ENCODE results near the gene AKT1S1. TPM values are rescaled to one million over a fixed set of nuclear protein-coding genes. Genes with fewer than 3 reads are reported as not detected.

AKT1S1 gene
- total RNA-seq, 1 experiment from 2014 or later = 42.3 TPM

GRCh38 chr19:49888510-49888824, 11.3 kb upstream of the AKT1S1 start:
- Histone ChIP-seq H3K27ac (ENCODE audit: low read length) (no peak overlapping the region), H3K9ac (ENCODE audit: low read length) (no peak overlapping the region), H3K27me3 (ENCODE audit: low read length) (no peaks in the 10 kb centered on the region), H3K79me2 (ENCODE audit: low read length) (no peaks in the 10 kb centered on the region), H3K4me2 (ENCODE audit: low read length) (no peak overlapping the region), H3F3A (ENCODE audit: low read length, unreplicated experiment) (peaks cover 3% of the 10 kb centered on the region), H2AFZ (ENCODE audit: low read length) (no peak overlapping the region), H3K9me2 (replicated peaks; ENCODE audit: low read length) (no peaks in the 10 kb centered on the region), H3K9me3 (ENCODE audit: low read length) (no peaks in the 10 kb centered on the region), H4K20me1 (ENCODE audit: low read length) (no peaks in the 10 kb centered on the region), H3K36me3 (ENCODE audit: low read depth, low read length) (peaks cover 4% of the 10 kb centered on the region), H3K4me3 (ENCODE audit: low read length) (no peak overlapping the region), H3K4me1 (ENCODE audit: insufficient read depth, low read length) (peaks cover 12% of the 10 kb centered on the region)
- ChIA-PET POLR2A (ENCODE audit: unreplicated experiment) (no interaction called here), CTCF (no interaction called here)
- no peak for DNase-seq
- ATAC-seq = no peak
- no peak for TF ChIP-seq CTCF (conservative IDR thresholded peaks at IDR 0.05; ENCODE audit: low read depth, low read length)
- TF ChIP-seq EZH2 (IDR thresholded peaks at IDR 0.05; ENCODE audit: low read length, unreplicated experiment) = no peak
- TF ChIP-seq EZH2phosphoT487 (IDR thresholded peaks at IDR 0.05; ENCODE audit: borderline replicate concordance, low read length) = no peak
- BruUV-seq (replicated peaks) = no TSS peak
- intact Hi-C loops (cut with micrococcal nuclease) = no loop called here

GRCh38 chr19:49887665-49888509, 10.7 kb upstream of the AKT1S1 start:
- Histone ChIP-seq H3K79me2 (ENCODE audit: low read length) (no peaks in the 10 kb centered on the region), H3K9ac (ENCODE audit: low read length) (no peak overlapping the region), H3K4me3 (ENCODE audit: low read length) (no peak overlapping the region), H3K9me3 (ENCODE audit: low read length) (no peaks in the 10 kb centered on the region), H4K20me1 (ENCODE audit: low read length) (no peaks in the 10 kb centered on the region), H3K27me3 (ENCODE audit: low read length) (no peaks in the 10 kb centered on the region), H3K27ac (ENCODE audit: low read length) (no peak overlapping the region), H3F3A (ENCODE audit: low read length, unreplicated experiment) (peaks cover 3% of the 10 kb centered on the region), H3K4me2 (ENCODE audit: low read length) (no peak overlapping the region), H3K9me2 (replicated peaks; ENCODE audit: low read length) (no peaks in the 10 kb centered on the region), H3K4me1 (ENCODE audit: insufficient read depth, low read length) (peaks cover 12% of the 10 kb centered on the region), H3K36me3 (ENCODE audit: low read depth, low read length) (peaks cover 10% of the 10 kb centered on the region), H2AFZ (ENCODE audit: low read length) (no peak overlapping the region)
- CTCF ChIA-PET = no interaction called here
- BruUV-seq (replicated peaks) = no TSS peak
- TF ChIP-seq EZH2 (IDR thresholded peaks at IDR 0.05; ENCODE audit: low read length, unreplicated experiment) (no peak), EZH2phosphoT487 (IDR thresholded peaks at IDR 0.05; ENCODE audit: borderline replicate concordance, low read length) (no peak), CTCF (conservative IDR thresholded peaks at IDR 0.05; ENCODE audit: low read depth, low read length) (no peak)
- no peak for ATAC-seq
- POLR2A ChIA-PET (ENCODE audit: unreplicated experiment) = no interaction called here
- intact Hi-C loops (cut with micrococcal nuclease) = no loop called here
- DNase-seq = no peak

- no peak overlapping the region for H3K4me2 ChIP-seq (ENCODE audit: low read length)
- peaks cover 12% of the 10 kb centered on the region for H3K4me1 ChIP-seq (ENCODE audit: insufficient read depth, low read length)
- H3K79me2 ChIP-seq (ENCODE audit: low read length) = no peaks in the 10 kb centered on the region
- H3K27me3 ChIP-seq (ENCODE audit: low read length) = no peaks in the 10 kb centered on the region
- TF ChIP-seq EZH2phosphoT487 (IDR thresholded peaks at IDR 0.05; ENCODE audit: borderline replicate concordance, low read length) (no peak), CTCF (conservative IDR thresholded peaks at IDR 0.05; ENCODE audit: low read depth, low read length) (no peak), EZH2 (IDR thresholded peaks at IDR 0.05; ENCODE audit: low read length, unreplicated experiment) (no peak)
- H3K36me3 ChIP-seq (ENCODE audit: low read depth, low read length) = peaks cover 18% of the 10 kb centered on the region
- no peaks in the 10 kb centered on the region for H3K9me2 ChIP-seq (replicated peaks; ENCODE audit: low read length)
- H3F3A ChIP-seq (ENCODE audit: low read length, unreplicated experiment) = peaks cover 3% of the 10 kb centered on the region
- H2AFZ ChIP-seq (ENCODE audit: low read length) = no peak overlapping the region
- ATAC-seq (no peak), DNase-seq (no peak)
- no peak overlapping the region for H3K4me3 ChIP-seq (ENCODE audit: low read length)
- ChIA-PET CTCF (no interaction called here), POLR2A (ENCODE audit: unreplicated experiment) (no interaction called here)
- intact Hi-C loops (cut with micrococcal nuclease) = no loop called here
- H3K9me3 ChIP-seq (ENCODE audit: low read length) = no peaks in the 10 kb centered on the region
- H3K9ac ChIP-seq (ENCODE audit: low read length) = no peak overlapping the region
- no TSS peak for BruUV-seq (replicated peaks)
- H4K20me1 ChIP-seq (ENCODE audit: low read length) = no peaks in the 10 kb centered on the region
- H3K27ac ChIP-seq (ENCODE audit: low read length) = no peak overlapping the region
Observed at GRCh38 chr19:49887037-49887664, 10.0 kb upstream of the AKT1S1 start.

All from PC-3 (cell line).